Ovary (tissue), 9 donors: ENCODE measurements around the gene NFS1. TPM values are rescaled to one million over a fixed set of nuclear protein-coding genes. Genes with fewer than 3 reads are reported as not detected.

Source experiments
- DNase-seq, 5 donors: peaks; one replicate each; pipeline ENCODE4 v3.0.0-alpha.2; 2019 to 2020
- H3K27ac ChIP-seq, 2 donors: fragments of 200-600 bp; one replicate each; pipeline versions ENCODE4 v1.5.1 to v1.8.0; 2019 to 2022
- H3K27me3 ChIP-seq: fragments of 200-600 bp; one replicate; pipeline ENCODE4 v1.8.0; 2022
- H3K36me3 ChIP-seq: fragments of 200-600 bp; sonication (generic); one replicate; pipeline ENCODE4 v1.5.1; 2019
- H3K4me1 ChIP-seq: one replicate; pipeline ENCODE4 v1.8.1; 2013; ENCODE audit warnings: mild to moderate bottlenecking, moderate library complexity; ENCODE audit not compliant: insufficient read depth
- H3K4me3 ChIP-seq: fragments of 200-600 bp; sonication (generic); one replicate; pipeline ENCODE4 v1.5.1; 2017
- H3K9me3 ChIP-seq, 2 donors: fragments of 200-600 bp in 1 of 2; sonication (generic) in 1 of 2; one replicate each; pipeline versions ENCODE4 v1.5.1 to v1.8.1; 2013 to 2019; ENCODE audit warnings: mild to moderate bottlenecking in 1 of 2, moderate library complexity in 1 of 2
- EP300 ChIP-seq: sonication (generic); formaldehyde crosslinking; IDR thresholded peaks from one replicate; pipeline ENCODE4 v1.6.1; 2017; ENCODE audit warnings: antibody characterized with exemption
- POLR2A ChIP-seq: fragments of 450-650 bp; IDR thresholded peaks from one replicate; pipeline ENCODE4 v1.6.1; 2017; ENCODE audit warnings: antibody characterized with exemption, mild to moderate bottlenecking, moderate library complexity
- WGBS, 3 donors: extraction: QIAGEN DNeasy Blood & Tissue Kit in 1 of 3; methylation state at CpG; one replicate each; pipeline versions ENCODE4 v1.1.5 to v1.1.7; 2013 to 2017; 5-methylcytosine and 5-hydroxymethylcytosine counted together
- intact Hi-C, 4 donors: fragments of 100-400 bp; cut with DNase I; formaldehyde crosslinking; loops; one replicate each; pipeline versions ENCODE4 v1.11.0 to v1.15.1; 2022 to 2023
- polyA plus RNA-seq, 2 donors: library from polyadenylated mRNA; stranded (reverse); fragments of 200-250 nt in 1 of 2; fragments of 350-450 nt in 1 of 2; fragmentation: Illumina TruSeq in 1 of 2; extraction: RNeasy Lipid Tissue Mini Kit (QIAGEN cat#74804) in 1 of 2; gene quantifications; one replicate each; pipeline ENCODE4 v1.2.3, GENCODE V29; 2013 to 2014
- total RNA-seq, 7 donors: library from RNA; depleted of rRNA in 2 of 7; stranded (reverse); fragments of >200 nt in 2 of 7; fragmentation: NEBNext Ultra II Directional in 3 of 7; extraction: Animal tissue kit (Norgen Biotek cat#: 25700) in 3 of 7; gene quantifications; one replicate each; pipeline versions ENCODE4 v1.1.0 to v1.2.4, GENCODE V29; 2016 to 2023
- TF ChIP-seq, protein P1 (sequence below), 3 donors: fragments of 450-650 bp in 2 of 3; fragments of 200-600 bp in 1 of 3; IDR thresholded peaks; one replicate each; pipeline versions ENCODE4 v1.5.1 to v1.8.0; 2016 to 2022; ENCODE audit warnings: antibody characterized with exemption in 3 of 3, mild to moderate bottlenecking in 1 of 3
- donor health status: DM: no; HTN: no; CAD: no; lungs with moderate emphysema.
- donor health status: DM: no; HTN: no; CAD: no.
- donor health status: Bipolar disorder and iron deficiency.
- donor health status: DM: yes; HTN: yes; CAD: no.
- donor health status: DM: no; HTN: no; CAD: no.
- donor health status: DM: yes; HTN: yes; CAD: no.

Gene NFS1
- total and polyA plus RNA-seq, 9 donors = 17.3 to 58.1 (median 29.4) TPM

DNA sequence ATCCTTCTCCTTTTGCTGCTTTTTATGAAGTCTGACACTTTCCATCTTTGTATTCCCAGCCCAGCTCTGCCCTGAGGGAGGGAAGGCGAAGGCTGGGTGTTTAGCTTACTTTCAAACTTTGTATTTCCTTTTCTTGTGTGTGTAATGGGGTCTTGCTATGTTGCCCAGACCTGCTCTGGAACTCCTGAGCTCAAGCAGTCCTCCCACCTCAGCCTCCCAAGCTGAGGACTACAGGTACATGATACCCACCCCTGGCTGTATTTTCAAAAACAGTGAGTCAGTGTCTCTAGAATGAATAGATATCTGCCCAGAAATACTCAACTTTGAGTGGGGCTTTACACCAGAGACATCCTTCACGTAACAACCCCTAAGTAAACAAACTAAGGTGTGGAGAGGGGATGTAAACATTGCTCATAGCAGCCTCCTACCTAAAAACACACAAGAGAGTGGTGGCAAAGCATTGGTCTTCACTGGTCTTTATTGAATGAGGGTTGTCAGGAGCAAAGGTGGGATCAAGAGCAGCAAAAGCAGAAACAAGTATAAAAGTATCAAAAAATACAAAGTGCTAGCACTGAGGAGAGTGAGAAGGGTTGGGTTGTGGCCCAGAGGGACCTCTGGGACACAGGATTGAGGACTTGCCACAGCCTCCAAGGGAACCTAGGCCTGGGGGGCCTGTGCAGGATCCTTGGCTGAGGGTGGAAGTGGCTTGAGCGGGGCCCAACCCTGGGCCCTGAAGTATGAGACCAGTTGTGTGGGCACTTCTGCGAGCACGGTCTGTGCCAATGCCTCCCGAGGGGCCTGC is 73.4 kb downstream of the NFS1 start:
- no peaks in the 10 kb centered on the region for H3K9me3 ChIP-seq
- H3K27ac ChIP-seq = no peak overlapping the region
- no peaks in the 10 kb centered on the region for H3K36me3 ChIP-seq
- 89 to 92% (median 92%) methylated on average over 6 of the region's 6 CpGs for WGBS, 3 donors
- no peak for TF ChIP-seq EP300
- TF ChIP-seq, protein P1, sequence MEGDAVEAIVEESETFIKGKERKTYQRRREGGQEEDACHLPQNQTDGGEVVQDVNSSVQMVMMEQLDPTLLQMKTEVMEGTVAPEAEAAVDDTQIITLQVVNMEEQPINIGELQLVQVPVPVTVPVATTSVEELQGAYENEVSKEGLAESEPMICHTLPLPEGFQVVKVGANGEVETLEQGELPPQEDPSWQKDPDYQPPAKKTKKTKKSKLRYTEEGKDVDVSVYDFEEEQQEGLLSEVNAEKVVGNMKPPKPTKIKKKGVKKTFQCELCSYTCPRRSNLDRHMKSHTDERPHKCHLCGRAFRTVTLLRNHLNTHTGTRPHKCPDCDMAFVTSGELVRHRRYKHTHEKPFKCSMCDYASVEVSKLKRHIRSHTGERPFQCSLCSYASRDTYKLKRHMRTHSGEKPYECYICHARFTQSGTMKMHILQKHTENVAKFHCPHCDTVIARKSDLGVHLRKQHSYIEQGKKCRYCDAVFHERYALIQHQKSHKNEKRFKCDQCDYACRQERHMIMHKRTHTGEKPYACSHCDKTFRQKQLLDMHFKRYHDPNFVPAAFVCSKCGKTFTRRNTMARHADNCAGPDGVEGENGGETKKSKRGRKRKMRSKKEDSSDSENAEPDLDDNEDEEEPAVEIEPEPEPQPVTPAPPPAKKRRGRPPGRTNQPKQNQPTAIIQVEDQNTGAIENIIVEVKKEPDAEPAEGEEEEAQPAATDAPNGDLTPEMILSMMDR (IDR thresholded peaks at IDR 0.05) = no peak
- TF ChIP-seq POLR2A = no peak
- intact Hi-C loops = no loop called here
- H3K27me3 ChIP-seq = no peaks in the 10 kb centered on the region
- no peak for DNase-seq
- H3K4me1 ChIP-seq = no peaks in the 10 kb centered on the region
- H3K4me3 ChIP-seq = no peak overlapping the region

- intact Hi-C loops = no loop called here
- no peaks in the 10 kb centered on the region for H3K27me3 ChIP-seq
- no peaks in the 10 kb centered on the region for H3K9me3 ChIP-seq
- no peak overlapping the region for H3K27ac ChIP-seq
- no peak for DNase-seq
- H3K4me3 ChIP-seq = no peak overlapping the region
- 91% methylated on average over 2 of the region's 2 CpGs for WGBS, 3 donors
- H3K36me3 ChIP-seq = no peaks in the 10 kb centered on the region
- TF ChIP-seq EP300 (no peak), POLR2A (no peak)
- TF ChIP-seq, protein P1 (IDR thresholded peaks at IDR 0.05) = no peak
- peaks cover 1% of the 10 kb centered on the region for H3K4me1 ChIP-seq
Measured at GRCh38 chr20:35621560-35621946, 77.6 kb downstream of the NFS1 start.

DNA sequence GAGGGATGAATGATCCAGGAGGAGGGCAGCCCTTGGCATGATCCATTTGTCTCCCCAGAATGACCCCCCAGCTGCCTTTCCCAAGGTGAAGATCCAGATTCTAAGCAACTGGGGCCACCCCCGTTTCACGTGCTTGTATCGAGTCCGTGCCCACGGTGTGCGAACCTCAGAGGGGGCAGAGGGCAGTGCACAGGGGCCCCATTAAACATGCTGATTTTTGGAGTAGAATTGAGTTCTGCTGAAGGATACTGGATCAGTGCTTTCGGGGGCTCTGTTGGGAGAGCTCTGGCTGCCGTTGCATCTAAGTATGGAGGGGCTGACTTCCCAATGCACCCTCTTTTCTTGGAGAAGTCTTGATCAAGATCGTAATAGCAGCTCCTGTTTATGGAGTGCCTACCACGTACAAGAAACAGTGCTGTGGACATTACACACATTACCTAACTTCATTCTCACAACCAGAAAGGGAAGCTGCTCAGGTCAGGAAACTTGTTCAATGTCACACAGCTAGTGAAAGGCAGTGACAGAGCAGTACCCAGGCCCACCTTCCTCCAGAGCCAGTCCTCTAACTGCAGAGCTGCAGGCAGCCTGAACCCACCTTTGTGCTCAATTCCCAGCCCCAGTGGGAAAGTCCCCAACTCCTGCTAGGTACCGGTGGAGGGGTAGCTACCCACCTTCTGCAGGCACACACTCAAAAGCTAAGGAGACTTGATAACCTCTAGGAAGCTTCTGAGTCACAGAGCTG is 78.2 kb downstream of the NFS1 start:
- Histone ChIP-seq H3K4me3 (no peak overlapping the region), H3K27me3 (no peaks in the 10 kb centered on the region), H3K9me3 (no peaks in the 10 kb centered on the region), H3K36me3 (no peaks in the 10 kb centered on the region), H3K27ac (no peak overlapping the region), H3K4me1 (peaks cover 1% of the 10 kb centered on the region)
- intact Hi-C loops = no loop called here
- whole genome bisulfite sequencing, 3 donors = 85 to 88% (median 85%) methylated on average over 11 of the region's 11 CpGs
- peak in 2 of 5 donors; percentile 17 to 35 for DNase-seq
- TF ChIP-seq POLR2A (no peak), EP300 (no peak)
- TF ChIP-seq, protein P1 (IDR thresholded peaks at IDR 0.05) = no peak

GRCh38 chr20:35619196-35620095 is 79.7 kb downstream of the NFS1 start:
- WGBS, 3 donors = 4 to 7% (median 4%) methylated on average over 36 to 49 of the region's 49 CpGs
- peak overlapping the region; percentile 46 for H3K4me3 ChIP-seq
- no peaks in the 10 kb centered on the region for H3K9me3 ChIP-seq
- H3K36me3 ChIP-seq = no peaks in the 10 kb centered on the region
- DNase-seq = peak; percentile 76 to 87 (median 82)
- peak overlapping the region; percentile 73 to 82 for H3K27ac ChIP-seq
- H3K27me3 ChIP-seq = no peaks in the 10 kb centered on the region
- H3K4me1 ChIP-seq = peaks cover 1% of the 10 kb centered on the region
- TF ChIP-seq POLR2A (no peak), EP300 (no peak)
- TF ChIP-seq, protein P1 (IDR thresholded peaks at IDR 0.05) = no peak
- intact Hi-C loops = loop anchor here in 2 of 4 donors (5.0 kb wide), 2 partner anchors 43 to 123 kb away; partner anchors contain the start of genes CPNE1 (in 1 of the 2), RBM12 (in 1 of the 2) and RBM39 (in 1 of the 2)
